ENCODE results near the gene PIK3AP1. TPM values are rescaled to one million over a fixed set of nuclear protein-coding genes. Genes with fewer than 3 reads are reported as not detected.
A peak's percentile ranks its signal among the peaks of the same experiment; 100 is the strongest.

PIK3AP1 gene
- total and polyA plus RNA-seq, 4 donors: 27.3 to 137 (median 50.9) TPM

- H3K36me3 ChIP-seq (ENCODE audit: control insufficient read depth in 4 of 4, insufficient read depth in 3 of 4, low read depth in 1 of 4, low read length in 3 of 4): peaks cover 2 to 29% (median 19%) of the 10 kb centered on the region in 4 donors
- H3K27me3 ChIP-seq (ENCODE audit: control insufficient read depth in 4 of 4, insufficient read depth in 4 of 4, low read length in 3 of 4): no peaks in the 10 kb centered on the region
- H3K27ac ChIP-seq (ENCODE audit: low read depth in 1 of 2, low read length in 2 of 2): peak overlapping the region; percentile 8 to 14
- no peaks in the 10 kb centered on the region for H3K9me3 ChIP-seq (ENCODE audit: control insufficient read depth in 4 of 4, low read length in 3 of 4)
- H3K9ac ChIP-seq (ENCODE audit: low read depth in 1 of 2, low read length in 2 of 2): no peak overlapping the region
- no peak for DNase-seq (ENCODE audit: low spot score)
- TF ChIP-seq MAX (IDR thresholded peaks at IDR 0.05): no peak
- no peak for TF ChIP-seq FOXA2 (IDR thresholded peaks at IDR 0.05)
- no peak for TF ChIP-seq GABPA (IDR thresholded peaks at IDR 0.05 in 1 of 2, conservative IDR thresholded peaks at IDR 0.05 in 1 of 2)
- no peak for TF ChIP-seq HNF4A (conservative IDR thresholded peaks at IDR 0.05)
- WGBS: 84% methylated on average over 7 of the region's 7 CpGs
- peaks cover 8 to 34% (median 25%) of the 10 kb centered on the region in 4 donors for H3K4me1 ChIP-seq (ENCODE audit: control insufficient read depth in 4 of 4, insufficient read depth in 4 of 4, low read length in 3 of 4)
- no peak overlapping the region for H3K4me3 ChIP-seq (ENCODE audit: low read depth in 1 of 3, low read length in 3 of 3)
These were observed 69.4 kb downstream of the PIK3AP1 start for GRCh38 chr10:96650958-96651357.

DNA sequence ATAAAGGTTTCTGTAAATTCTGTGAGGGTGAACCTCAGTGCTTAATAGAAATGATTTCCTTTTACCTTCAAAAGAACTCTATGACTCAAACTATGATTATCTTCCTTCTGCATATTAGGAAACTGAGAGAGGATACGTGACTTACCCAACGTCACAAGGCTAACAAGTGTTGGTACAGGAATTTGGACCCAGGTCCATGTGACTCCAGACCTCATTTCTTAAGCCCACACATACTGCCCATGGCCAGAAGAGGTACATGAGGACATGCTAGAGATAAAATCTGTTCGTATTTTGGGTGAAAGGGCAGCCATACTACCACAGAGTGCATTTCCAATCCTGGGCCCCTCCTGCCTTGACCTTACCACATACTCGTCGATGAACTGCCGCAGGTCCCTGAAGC, 72.0 kb downstream of the PIK3AP1 start:
- Histone ChIP-seq H3K36me3 (ENCODE audit: control insufficient read depth in 4 of 4, insufficient read depth in 3 of 4, low read depth in 1 of 4, low read length in 3 of 4) (peaks cover 2 to 45% (median 25%) of the 10 kb centered on the region in 4 donors), H3K4me1 (ENCODE audit: control insufficient read depth in 4 of 4, insufficient read depth in 4 of 4, low read length in 3 of 4) (peaks cover 7 to 38% (median 26%) of the 10 kb centered on the region in 4 donors), H3K27ac (ENCODE audit: low read depth in 1 of 2, low read length in 2 of 2) (peak overlapping the region; percentile 84 to 86), H3K4me3 (ENCODE audit: low read depth in 1 of 3, low read length in 3 of 3) (no peak overlapping the region), H3K9ac (ENCODE audit: low read depth in 1 of 2, low read length in 2 of 2) (no peak overlapping the region), H3K27me3 (ENCODE audit: control insufficient read depth in 4 of 4, insufficient read depth in 4 of 4, low read length in 3 of 4) (no peaks in the 10 kb centered on the region), H3K9me3 (ENCODE audit: control insufficient read depth in 4 of 4, low read length in 3 of 4) (no peaks in the 10 kb centered on the region)
- WGBS: 65% methylated on average over 6 of the region's 6 CpGs
- no peak for DNase-seq (ENCODE audit: low spot score)
- TF ChIP-seq SP1 (IDR thresholded peaks at IDR 0.05): peak; percentile 87
- no peak for TF ChIP-seq FOXA1 (IDR thresholded peaks at IDR 0.05)
- no peak for TF ChIP-seq GABPA (IDR thresholded peaks at IDR 0.05 in 1 of 2, conservative IDR thresholded peaks at IDR 0.05 in 1 of 2)
- no peak for TF ChIP-seq FOXA2 (IDR thresholded peaks at IDR 0.05)
- peak; percentile 88 to 95 for TF ChIP-seq RXRA (IDR thresholded peaks at IDR 0.05)
- peak; percentile 93 to 96 for TF ChIP-seq HNF4A (conservative IDR thresholded peaks at IDR 0.05)
- no peak for TF ChIP-seq CTCF (IDR thresholded peaks at IDR 0.05; ENCODE audit: low read depth, low read length, missing input control)
- TF ChIP-seq JUND (IDR thresholded peaks at IDR 0.05): peak; percentile 13 to 45
- no peak for TF ChIP-seq NR2F2 (IDR thresholded peaks at IDR 0.05)
- TF ChIP-seq TAF1 (conservative IDR thresholded peaks at IDR 0.05): no peak
- TF ChIP-seq, protein P1, sequence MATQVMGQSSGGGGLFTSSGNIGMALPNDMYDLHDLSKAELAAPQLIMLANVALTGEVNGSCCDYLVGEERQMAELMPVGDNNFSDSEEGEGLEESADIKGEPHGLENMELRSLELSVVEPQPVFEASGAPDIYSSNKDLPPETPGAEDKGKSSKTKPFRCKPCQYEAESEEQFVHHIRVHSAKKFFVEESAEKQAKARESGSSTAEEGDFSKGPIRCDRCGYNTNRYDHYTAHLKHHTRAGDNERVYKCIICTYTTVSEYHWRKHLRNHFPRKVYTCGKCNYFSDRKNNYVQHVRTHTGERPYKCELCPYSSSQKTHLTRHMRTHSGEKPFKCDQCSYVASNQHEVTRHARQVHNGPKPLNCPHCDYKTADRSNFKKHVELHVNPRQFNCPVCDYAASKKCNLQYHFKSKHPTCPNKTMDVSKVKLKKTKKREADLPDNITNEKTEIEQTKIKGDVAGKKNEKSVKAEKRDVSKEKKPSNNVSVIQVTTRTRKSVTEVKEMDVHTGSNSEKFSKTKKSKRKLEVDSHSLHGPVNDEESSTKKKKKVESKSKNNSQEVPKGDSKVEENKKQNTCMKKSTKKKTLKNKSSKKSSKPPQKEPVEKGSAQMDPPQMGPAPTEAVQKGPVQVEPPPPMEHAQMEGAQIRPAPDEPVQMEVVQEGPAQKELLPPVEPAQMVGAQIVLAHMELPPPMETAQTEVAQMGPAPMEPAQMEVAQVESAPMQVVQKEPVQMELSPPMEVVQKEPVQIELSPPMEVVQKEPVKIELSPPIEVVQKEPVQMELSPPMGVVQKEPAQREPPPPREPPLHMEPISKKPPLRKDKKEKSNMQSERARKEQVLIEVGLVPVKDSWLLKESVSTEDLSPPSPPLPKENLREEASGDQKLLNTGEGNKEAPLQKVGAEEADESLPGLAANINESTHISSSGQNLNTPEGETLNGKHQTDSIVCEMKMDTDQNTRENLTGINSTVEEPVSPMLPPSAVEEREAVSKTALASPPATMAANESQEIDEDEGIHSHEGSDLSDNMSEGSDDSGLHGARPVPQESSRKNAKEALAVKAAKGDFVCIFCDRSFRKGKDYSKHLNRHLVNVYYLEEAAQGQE (IDR thresholded peaks at IDR 0.05): no peak
- no peak for TF ChIP-seq ATF3 (IDR thresholded peaks at IDR 0.05)
- no peak for TF ChIP-seq EGR1 (IDR thresholded peaks at IDR 0.05; ENCODE audit: low read depth in 2 of 2)
- peak; percentile 42 for TF ChIP-seq YY1 (IDR thresholded peaks at IDR 0.05)
- TF ChIP-seq MAX (IDR thresholded peaks at IDR 0.05): peak; percentile 57
- TF ChIP-seq, protein P2, sequence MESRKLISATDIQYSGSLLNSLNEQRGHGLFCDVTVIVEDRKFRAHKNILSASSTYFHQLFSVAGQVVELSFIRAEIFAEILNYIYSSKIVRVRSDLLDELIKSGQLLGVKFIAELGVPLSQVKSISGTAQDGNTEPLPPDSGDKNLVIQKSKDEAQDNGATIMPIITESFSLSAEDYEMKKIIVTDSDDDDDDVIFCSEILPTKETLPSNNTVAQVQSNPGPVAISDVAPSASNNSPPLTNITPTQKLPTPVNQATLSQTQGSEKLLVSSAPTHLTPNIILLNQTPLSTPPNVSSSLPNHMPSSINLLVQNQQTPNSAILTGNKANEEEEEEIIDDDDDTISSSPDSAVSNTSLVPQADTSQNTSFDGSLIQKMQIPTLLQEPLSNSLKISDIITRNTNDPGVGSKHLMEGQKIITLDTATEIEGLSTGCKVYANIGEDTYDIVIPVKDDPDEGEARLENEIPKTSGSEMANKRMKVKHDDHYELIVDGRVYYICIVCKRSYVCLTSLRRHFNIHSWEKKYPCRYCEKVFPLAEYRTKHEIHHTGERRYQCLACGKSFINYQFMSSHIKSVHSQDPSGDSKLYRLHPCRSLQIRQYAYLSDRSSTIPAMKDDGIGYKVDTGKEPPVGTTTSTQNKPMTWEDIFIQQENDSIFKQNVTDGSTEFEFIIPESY (IDR thresholded peaks at IDR 0.05): peak; percentile 28
- peak in 1 of 2 donors; percentile 50 for TF ChIP-seq RAD21 (IDR thresholded peaks at IDR 0.05)
- peak; percentile 80 for TF ChIP-seq HNF4G (IDR thresholded peaks at IDR 0.05)
